NCI-H510A treated with DMSO at 0.1 percent for 48 hours (cell line): ENCODE data around the gene MACIR.

ENCODE experiments used
- DNase-seq: peaks from one replicate; lab custom pipeline; 2025; lab: John Stamatoyannopoulos, UW

MACIR gene

DNA sequence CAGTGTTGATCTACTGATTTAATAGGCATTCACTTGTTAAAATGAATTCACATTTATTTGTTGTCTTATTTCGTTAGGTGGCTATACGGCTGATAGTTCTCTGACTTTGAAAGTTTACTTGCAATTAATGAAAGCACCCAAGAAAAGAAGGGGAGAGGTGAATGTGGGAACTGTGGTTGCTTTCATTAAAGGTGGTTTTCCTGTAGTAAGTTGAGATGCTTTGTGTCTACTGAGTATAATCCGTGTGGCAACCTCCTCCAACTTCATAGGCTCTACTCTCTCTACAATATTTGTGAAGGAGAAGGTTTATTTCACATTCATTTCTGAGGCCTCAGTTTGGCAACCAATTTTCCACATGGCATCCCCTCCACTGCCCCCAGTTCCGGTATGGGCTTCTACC, 12.8 kb upstream of the MACIR start:
- DNase-seq, result no peak

DNA sequence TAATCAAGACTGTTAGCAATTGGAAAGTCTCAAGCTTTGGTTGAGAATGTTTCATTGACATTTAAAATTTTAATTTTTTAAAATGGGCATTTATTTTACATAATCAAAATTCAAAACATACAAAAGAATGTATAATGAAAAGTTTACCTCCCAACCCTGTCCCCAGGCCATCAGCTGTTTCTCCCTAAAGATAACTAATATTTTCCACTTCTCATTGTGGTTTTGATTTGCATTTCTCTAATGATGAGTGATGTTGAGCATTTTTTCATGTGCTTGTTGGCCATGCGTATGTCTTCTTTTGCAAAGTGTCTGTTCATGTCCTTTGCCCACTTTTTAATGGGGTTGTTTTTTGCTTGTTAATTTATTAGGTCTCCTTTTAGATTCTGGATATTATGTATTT, 11.4 kb upstream of the MACIR start:
- no peak for DNase-seq

DNA sequence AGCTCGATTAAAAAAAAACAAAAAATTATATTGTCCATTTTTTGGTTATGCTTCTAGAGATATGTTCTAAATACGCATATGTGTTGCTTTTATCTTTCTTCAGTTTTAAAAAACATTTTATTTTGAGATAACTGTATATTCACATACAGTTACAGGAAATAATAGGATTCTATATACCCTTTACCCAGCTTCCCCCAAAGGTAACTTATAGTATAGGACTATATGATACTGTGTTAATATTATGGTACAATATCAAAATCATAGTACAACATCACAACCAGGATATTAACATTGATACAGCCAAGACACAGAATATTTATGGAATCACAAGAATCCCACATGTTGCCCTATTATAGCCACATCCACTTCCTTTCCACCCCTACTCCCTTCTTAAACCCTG, 9.5 kb upstream of the MACIR start:
- no peak for DNase-seq

DNA sequence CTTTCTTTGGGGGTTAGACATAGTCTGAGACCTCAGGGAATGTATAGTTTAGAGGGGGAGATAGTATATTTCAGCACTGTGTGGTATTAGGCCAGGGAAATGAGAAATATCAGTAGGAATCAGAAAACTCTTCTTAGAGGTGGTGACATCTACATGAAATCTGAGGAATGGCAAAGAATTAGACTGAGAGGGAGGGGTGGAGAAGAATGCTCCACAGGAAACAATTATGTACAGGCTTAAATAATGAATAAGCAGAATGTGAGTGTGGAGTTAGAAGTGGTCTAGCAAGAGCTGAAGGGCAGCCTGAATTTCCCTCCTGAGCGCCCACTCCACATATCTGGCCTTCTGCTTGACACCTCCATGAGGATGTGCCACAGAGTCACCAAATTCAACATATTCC, 3.6 kb upstream of the MACIR start:
- no peak for DNase-seq

- no peak for DNase-seq
Measured at GRCh38 chr5:103255691-103256090, 2.9 kb upstream of the MACIR start.

- DNase-seq, result no peak
Measured at GRCh38 chr5:103256178-103256577, 2.4 kb upstream of the MACIR start.

DNA sequence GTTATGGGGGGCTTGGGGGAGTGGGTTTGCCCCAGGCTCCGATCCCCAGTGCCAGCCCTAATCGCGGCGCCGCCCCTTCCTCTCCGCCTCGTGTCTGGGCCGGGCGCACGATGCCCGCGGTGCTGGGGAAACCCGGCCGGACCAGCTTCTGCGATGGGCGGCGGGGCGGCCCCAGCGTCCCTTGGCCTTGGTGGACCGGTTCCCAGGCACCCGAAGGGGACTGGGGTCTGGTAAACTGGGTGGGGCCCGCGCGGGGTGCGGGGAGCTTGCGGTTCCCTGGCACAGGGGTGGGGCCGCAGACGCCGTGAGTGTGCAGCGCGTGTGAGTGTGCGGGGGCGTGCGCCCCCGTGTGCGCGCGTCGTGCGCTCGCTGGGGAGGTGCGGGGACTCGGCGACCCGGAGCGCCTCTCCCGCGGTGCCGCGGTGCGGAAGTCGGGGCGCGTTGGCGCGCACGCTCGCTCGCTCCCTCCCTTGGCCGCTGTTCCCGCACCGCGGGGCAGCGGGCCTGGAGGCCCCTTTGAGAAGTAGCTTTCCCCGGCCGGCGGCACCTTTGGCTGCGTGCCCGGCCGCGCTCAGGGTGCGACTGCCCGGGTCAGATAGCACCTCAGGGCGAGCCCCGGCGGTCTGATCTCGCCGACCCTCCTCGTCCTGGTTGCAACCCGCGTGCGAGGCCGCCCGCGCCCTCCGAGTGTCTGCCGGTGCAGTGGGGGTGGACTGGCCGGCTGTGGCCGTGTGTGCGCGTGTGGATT, 568 bp downstream of the MACIR start:
- DNase-seq, result peak; percentile 64

DNA sequence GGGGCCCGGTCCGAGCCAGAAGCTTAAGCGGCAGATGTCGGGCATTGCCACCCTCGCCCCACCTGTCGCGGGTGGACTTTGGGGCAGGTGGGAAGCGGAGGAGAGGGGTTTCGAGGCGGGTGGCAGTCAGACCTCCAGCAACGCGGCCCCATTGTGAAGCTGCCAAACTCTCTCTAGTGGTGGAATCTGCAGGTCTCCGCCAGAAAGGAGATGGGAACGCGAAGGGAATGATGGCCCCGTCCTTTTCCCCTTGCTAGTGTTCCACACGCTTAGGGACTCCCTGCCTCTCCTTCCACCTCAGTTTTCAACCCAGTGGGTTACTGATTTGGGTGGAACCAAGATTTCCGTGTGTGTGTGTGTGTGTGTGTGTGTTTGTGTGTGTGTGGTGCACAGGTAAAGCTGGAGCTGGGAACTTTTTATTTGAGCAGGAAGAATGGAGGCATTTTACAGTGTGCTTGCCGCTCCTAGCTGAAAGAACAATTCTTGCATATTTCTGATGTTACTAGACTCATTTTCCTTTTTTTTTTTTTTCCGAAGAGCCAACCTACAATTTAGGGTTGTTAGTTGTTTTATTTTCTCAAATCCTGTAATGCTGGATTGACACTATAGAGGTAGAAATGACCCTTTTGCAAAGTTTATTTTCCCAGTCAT, 1.3 kb downstream of the MACIR start:
- DNase-seq, result peak; percentile 39

DNA sequence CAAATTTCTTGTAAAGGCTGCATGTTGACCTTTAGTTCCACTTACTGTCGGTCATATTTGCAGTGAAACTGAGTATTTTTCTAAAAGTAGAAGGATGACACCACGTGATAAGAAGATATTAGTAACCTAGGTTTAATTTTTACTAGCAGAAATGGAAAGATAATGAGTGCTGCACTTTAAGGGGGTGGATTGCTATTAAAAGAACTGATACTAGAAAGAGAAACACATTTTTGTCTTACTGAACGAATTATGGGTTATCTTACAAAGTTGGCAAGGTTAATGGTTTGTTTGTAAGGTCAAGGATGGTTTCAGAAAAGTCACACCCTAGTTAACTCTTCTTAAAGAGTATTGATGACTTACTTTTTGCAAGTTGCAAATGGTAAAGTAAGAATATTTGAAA, 2.4 kb downstream of the MACIR start:
- DNase-seq, result no peak

DNA sequence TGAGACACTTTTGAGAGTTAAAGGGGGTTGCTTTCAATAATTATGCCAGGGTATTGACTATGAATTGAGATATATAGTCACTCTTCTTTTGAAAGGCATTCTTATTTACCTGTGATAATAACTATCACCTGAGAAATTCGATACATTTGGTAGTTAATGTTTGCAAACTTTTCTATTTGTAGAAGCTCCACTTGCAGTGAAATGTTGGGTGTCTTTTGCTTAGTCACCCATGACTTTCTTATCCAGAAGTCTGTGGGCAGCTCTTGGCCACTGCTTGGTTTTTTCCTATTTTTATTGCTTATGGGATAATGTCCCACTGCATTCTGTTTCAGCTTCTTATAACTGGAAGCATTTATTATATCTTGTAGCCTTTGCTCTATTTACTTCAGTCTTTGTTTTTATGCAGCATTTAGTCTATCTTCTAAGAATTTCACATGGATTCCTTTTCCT, 3.9 kb downstream of the MACIR start:
- peak; percentile 8 for DNase-seq

DNA sequence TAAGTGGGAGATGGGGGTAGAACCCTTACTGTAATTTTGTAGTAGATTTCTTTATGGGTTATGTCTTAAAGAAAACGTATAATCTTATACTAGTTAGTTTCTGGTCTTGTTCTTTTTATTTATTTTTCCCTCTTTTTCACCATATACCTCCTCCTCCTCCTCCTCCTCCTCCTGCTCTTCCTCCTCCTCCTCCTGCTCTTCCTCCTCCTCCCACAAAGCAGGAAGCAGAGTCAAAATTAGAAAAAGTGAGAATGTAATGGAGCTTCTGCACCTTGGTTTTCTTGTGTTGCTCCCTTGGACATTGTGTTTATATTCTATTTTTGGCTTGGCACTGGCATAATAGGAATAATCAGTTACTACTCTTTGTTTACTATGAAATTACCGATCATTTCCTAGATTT, 4.5 kb downstream of the MACIR start:
- DNase-seq, result no peak

DNA sequence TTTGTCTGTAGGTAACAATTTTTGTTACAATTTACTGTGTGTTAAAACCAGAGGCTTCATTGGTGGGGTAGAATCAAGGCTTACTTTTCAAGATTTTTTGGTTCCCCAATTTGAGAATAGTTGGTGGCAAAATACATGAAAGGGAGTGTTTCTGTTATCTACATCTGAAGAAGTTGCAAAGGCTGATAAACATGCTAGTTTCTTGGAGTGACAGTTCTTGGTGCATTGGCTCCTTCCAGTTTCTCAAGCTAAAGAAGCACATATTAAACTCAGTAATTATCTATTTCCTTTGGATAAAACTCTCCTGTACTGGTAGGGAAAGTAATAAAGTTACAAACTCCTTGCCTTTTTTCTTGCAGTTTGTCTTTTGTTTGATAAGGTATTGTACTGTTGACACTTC, 5.9 kb downstream of the MACIR start:
- DNase-seq, result no peak

DNA sequence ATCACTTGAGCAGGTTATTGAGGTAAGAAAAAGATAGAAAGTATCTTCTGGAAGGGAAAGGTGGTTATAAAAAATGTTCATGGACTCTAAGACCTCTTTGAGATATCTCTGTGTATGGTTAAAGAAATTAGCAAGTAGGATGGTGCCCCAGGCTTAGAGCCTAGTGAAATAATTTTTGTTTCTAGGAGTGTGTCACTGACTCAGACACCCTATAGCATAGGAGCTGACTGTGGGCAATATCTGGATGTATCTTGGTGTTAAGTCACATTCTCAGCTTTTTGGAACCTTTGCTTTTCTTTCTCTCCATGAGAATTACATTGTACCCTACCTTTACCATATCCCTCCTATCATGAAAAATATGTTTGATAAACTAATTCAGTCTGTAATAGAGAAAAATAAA, 12.0 kb downstream of the MACIR start:
- no peak for DNase-seq

DNA sequence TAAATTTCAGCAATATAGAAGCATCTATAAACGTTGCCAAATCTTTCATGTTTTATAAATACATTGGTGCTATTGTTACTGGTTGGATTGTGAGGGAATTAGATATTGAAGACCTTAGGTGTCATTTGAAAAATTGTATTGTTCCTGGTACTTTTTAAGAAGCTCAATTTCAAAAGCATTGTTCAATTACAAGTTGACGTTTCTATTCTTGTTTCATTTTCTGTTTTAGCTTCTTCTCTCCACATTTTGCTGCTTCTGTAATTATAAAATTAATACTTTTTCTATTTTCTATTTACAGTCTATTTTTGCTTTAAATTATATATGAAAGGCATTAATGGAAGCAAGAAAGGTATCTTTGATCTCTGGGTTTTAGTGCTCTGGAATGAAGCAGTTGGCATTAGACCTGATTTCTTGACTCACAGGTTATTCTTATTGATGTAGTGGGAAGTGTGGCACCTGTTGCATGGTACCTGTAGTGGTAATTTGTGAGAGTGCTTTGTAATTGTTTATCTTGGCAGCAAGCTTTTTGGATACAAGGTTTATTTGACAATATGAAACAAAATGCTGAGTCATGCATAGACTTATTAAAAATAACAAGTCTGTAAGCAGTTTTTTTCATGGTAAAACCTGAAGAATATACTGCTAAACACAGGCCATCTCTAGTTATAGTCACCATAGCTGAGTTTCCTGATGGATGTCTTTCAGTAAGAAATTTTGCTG, 13.2 kb downstream of the MACIR start:
- no peak for DNase-seq

GRCh38 chr5:103272377-103272776, 13.8 kb downstream of the MACIR start:
- DNase-seq, result no peak

DNA sequence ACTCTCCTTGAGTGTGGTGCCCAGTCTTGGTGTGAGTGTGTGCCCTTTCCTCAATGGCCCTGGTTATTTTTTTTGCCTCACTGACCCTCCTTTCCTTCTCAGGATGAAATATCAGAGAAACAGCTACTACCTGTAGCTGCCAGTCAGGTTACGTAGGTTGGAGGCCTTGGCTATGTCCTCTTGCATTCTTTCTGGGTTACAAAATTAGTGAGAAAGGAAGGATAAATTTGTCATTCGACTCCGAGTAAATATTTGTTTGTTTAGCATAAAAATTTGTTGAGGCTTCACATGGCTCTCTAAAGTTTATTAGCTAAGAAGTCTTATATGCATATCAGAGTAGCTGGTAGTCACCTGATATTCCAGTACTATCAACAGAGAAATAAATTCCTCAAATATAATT, 15.4 kb downstream of the MACIR start:
- DNase-seq, result no peak

GRCh38 chr5:103275851-103276250, 17.3 kb downstream of the MACIR start:
- DNase-seq, result no peak

DNA sequence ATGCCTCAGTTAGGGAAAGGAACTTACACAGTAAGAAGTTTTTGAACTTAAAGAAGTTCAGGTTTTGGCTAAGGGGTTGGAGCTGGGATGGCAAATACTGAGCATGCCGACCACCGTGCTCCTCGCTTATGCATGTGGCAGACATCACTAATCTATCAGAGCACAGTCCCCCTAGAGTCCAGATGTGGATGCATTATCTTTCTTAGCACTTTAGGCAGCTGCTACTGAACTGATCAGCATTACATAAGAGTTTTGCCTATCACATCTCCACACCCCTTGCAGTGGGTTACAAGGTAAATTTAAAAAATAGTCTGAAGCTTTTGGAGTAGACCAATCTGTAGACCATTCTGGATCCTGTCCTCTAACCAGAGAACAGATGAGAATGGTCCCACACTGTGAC, 22.4 kb downstream of the MACIR start:
- no peak for DNase-seq

- no peak for DNase-seq
Measured at GRCh38 chr5:103283120-103283519, 24.6 kb downstream of the MACIR start.

GRCh38 chr5:103283869-103284268, 25.3 kb downstream of the MACIR start:
- DNase-seq, result no peak

- no peak for DNase-seq
Measured at GRCh38 chr5:103286622-103287021, 28.1 kb downstream of the MACIR start.

- no peak for DNase-seq
Measured at GRCh38 chr5:103289024-103289423, 30.5 kb downstream of the MACIR start.

- no peak for DNase-seq
Measured at GRCh38 chr5:103290846-103291245, 32.3 kb downstream of the MACIR start.
